ENCODE measurements around the gene DOCK1. TPM values are rescaled to one million over a fixed set of nuclear protein-coding genes. Genes with fewer than 3 reads are reported as not detected.

DOCK1 gene
- total RNA-seq, 6 experiments from 2014 or later, result 50.6 to 59.9 (median 54.7) TPM

GRCh38 chr10:127221281-127221680 is 316.1 kb downstream of the DOCK1 start:
- no peaks in the 10 kb centered on the region for H3K9me3 Mint-ChIP-seq
- H3K27me3 Mint-ChIP-seq (ENCODE audit: insufficient read depth), result peaks cover 2% of the 10 kb centered on the region; the same call in 1 of the 2 replicates
- no peak for TF ChIP-seq CTCF (IDR thresholded peaks at IDR 0.05)
- no peak overlapping the region for H3K27ac Mint-ChIP-seq
- peaks cover 13% of the 10 kb centered on the region for H3K36me3 Mint-ChIP-seq (ENCODE audit: low read depth)
- DNase-seq, result no peak
- no peak overlapping the region for H3K4me3 Mint-ChIP-seq
- peaks cover 8% of the 10 kb centered on the region for H3K4me1 Mint-ChIP-seq (ENCODE audit: low read depth)

- H3K9me3 Mint-ChIP-seq, result no peaks in the 10 kb centered on the region
- peaks cover 4% of the 10 kb centered on the region; the same call in 1 of the 2 replicates for H3K27me3 Mint-ChIP-seq (ENCODE audit: insufficient read depth)
- no peaks in the 10 kb centered on the region for H3K36me3 Mint-ChIP-seq (ENCODE audit: low read depth)
- no peak overlapping the region for H3K4me3 Mint-ChIP-seq
- TF ChIP-seq CTCF (IDR thresholded peaks at IDR 0.05), result no peak
- no peak overlapping the region for H3K27ac Mint-ChIP-seq
- H3K4me1 Mint-ChIP-seq (ENCODE audit: low read depth), result no peaks in the 10 kb centered on the region
- DNase-seq, result no peak
Measured at GRCh38 chr10:127227027-127227426, 321.8 kb downstream of the DOCK1 start.

- DNase-seq, result no peak
- Mint-ChIP-seq H3K27me3 (ENCODE audit: insufficient read depth) (peaks cover 2% of the 10 kb centered on the region; the same call in 1 of the 2 replicates), H3K4me3 (no peak overlapping the region), H3K4me1 (ENCODE audit: low read depth) (no peaks in the 10 kb centered on the region), H3K27ac (no peak overlapping the region), H3K9me3 (no peaks in the 10 kb centered on the region), H3K36me3 (ENCODE audit: low read depth) (no peaks in the 10 kb centered on the region)
- no peak for TF ChIP-seq CTCF (IDR thresholded peaks at IDR 0.05)
Measured at GRCh38 chr10:127227663-127228062, 322.4 kb downstream of the DOCK1 start.

- Mint-ChIP-seq H3K4me1 (ENCODE audit: low read depth) (no peaks in the 10 kb centered on the region), H3K36me3 (ENCODE audit: low read depth) (no peaks in the 10 kb centered on the region), H3K27me3 (ENCODE audit: insufficient read depth) (peaks cover 2% of the 10 kb centered on the region; the same call in 1 of the 2 replicates), H3K9me3 (no peaks in the 10 kb centered on the region), H3K27ac (no peak overlapping the region), H3K4me3 (no peak overlapping the region)
- no peak for DNase-seq
- TF ChIP-seq CTCF (IDR thresholded peaks at IDR 0.05), result no peak
Measured at GRCh38 chr10:127228195-127228787, 323.1 kb downstream of the DOCK1 start.

GRCh38 chr10:127234306-127234800 is 329.1 kb downstream of the DOCK1 start:
- Mint-ChIP-seq H3K4me1 (ENCODE audit: low read depth) (no peaks in the 10 kb centered on the region), H3K4me3 (no peak overlapping the region), H3K9me3 (no peaks in the 10 kb centered on the region), H3K36me3 (ENCODE audit: low read depth) (no peaks in the 10 kb centered on the region; the same call in 1 of the 2 replicates), H3K27me3 (ENCODE audit: insufficient read depth) (no peaks in the 10 kb centered on the region; the same call in 1 of the 2 replicates), H3K27ac (no peak overlapping the region)
- TF ChIP-seq CTCF (IDR thresholded peaks at IDR 0.05), result no peak
- DNase-seq, result no peak

Data from HFFc6 (cell line).